NCI-H2196 (cell line): ENCODE measurements around the gene EVC2.

Source experiments
- DNase-seq: peaks from one replicate; lab custom pipeline; 2025; ENCODE audit not compliant: unreplicated experiment; lab: John Stamatoyannopoulos, UW

The EVC2 gene

GRCh38 chr4:5686338-5686737 lies 22.0 kb downstream of the EVC2 start:
- no peak for DNase-seq

GRCh38 chr4:5685296-5685695 lies 23.1 kb downstream of the EVC2 start:
- DNase-seq, result no peak

GRCh38 chr4:5683566-5683965 lies 24.8 kb downstream of the EVC2 start:
- no peak for DNase-seq

- no peak for DNase-seq
Observed at GRCh38 chr4:5678977-5679376, 29.4 kb downstream of the EVC2 start.

- DNase-seq, result no peak
Observed at GRCh38 chr4:5676763-5677162, 31.6 kb downstream of the EVC2 start.

GRCh38 chr4:5666741-5667140 lies 41.6 kb downstream of the EVC2 start:
- DNase-seq, result no peak

- no peak for DNase-seq
Observed at GRCh38 chr4:5664778-5665177, 43.6 kb downstream of the EVC2 start.

GRCh38 chr4:5662555-5662954 lies 45.8 kb downstream of the EVC2 start:
- DNase-seq, result no peak

- DNase-seq, result no peak
Observed at GRCh38 chr4:5661237-5661636, 47.1 kb downstream of the EVC2 start.

- DNase-seq, result no peak
Observed at GRCh38 chr4:5660185-5660584, 48.2 kb downstream of the EVC2 start.

GRCh38 chr4:5658974-5659373 lies 49.4 kb downstream of the EVC2 start:
- no peak for DNase-seq

- DNase-seq, result no peak
Observed at GRCh38 chr4:5656415-5656814, 51.9 kb downstream of the EVC2 start.

- no peak for DNase-seq
Observed at GRCh38 chr4:5654791-5655190, 53.6 kb downstream of the EVC2 start.

GRCh38 chr4:5651089-5651488 lies 57.3 kb downstream of the EVC2 start:
- no peak for DNase-seq

- DNase-seq, result no peak
Observed at GRCh38 chr4:5650040-5650439, 58.3 kb downstream of the EVC2 start.

GRCh38 chr4:5647351-5647750 lies 61.0 kb downstream of the EVC2 start:
- no peak for DNase-seq

- no peak for DNase-seq
Observed at GRCh38 chr4:5640096-5640495, 68.3 kb downstream of the EVC2 start.

- no peak for DNase-seq
Observed at GRCh38 chr4:5639556-5639955, 68.8 kb downstream of the EVC2 start.

GRCh38 chr4:5638976-5639375 lies 69.4 kb downstream of the EVC2 start:
- no peak for DNase-seq

GRCh38 chr4:5638316-5638715 lies 70.0 kb downstream of the EVC2 start:
- DNase-seq, result no peak

- DNase-seq, result no peak
Observed at GRCh38 chr4:5636766-5637670, 71.3 kb downstream of the EVC2 start.

- no peak for DNase-seq
Observed at GRCh38 chr4:5635826-5636195, 72.5 kb downstream of the EVC2 start.

- DNase-seq, result no peak
Observed at GRCh38 chr4:5632571-5632970, 75.8 kb downstream of the EVC2 start.
